HG03103 (cell line): ENCODE measurements around the gene BEND5.

Experiments
- ATAC-seq: cut with Tn5 transposase; IDR thresholded peaks from one replicate; pipeline ENCODE4 v1.9.1; 2021; ENCODE audit warnings: low read depth; ENCODE audit not compliant: unreplicated experiment

BEND5 gene

GRCh38 chr1:48684381-48684780 lies 92.3 kb downstream of the BEND5 start:
- ATAC-seq, result no peak

- no peak for ATAC-seq
Measured at GRCh38 chr1:48683839-48684238, 92.9 kb downstream of the BEND5 start.

GRCh38 chr1:48681476-48682305 lies 95.0 kb downstream of the BEND5 start:
- no peak for ATAC-seq

GRCh38 chr1:48680411-48681035 lies 96.2 kb downstream of the BEND5 start:
- no peak for ATAC-seq

GRCh38 chr1:48679859-48680258 lies 96.8 kb downstream of the BEND5 start:
- no peak for ATAC-seq

- ATAC-seq, result no peak
Measured at GRCh38 chr1:48678710-48679505, 97.8 kb downstream of the BEND5 start.
